Trophoblast cell (in vitro differentiated cells and primary cell): Measurements from ENCODE around the gene ANO2.

Source experiments
- DNase-seq, 2 donors: peaks; one replicate each; pipeline ENCODE4 v3.0.0-alpha.2; 2016
- H2AFZ ChIP-seq: 2 replicates; pipeline ENCODE4 v1.6.1; 2013; ENCODE audit warnings: low read length, moderate library complexity, mild to moderate bottlenecking; ENCODE audit not compliant: insufficient read depth, poor library complexity
- H2AK5ac ChIP-seq: 2 replicates; pipeline ENCODE4 v1.6.1; 2013; ENCODE audit warnings: mild to moderate bottlenecking, low read length
- H2BK120ac ChIP-seq: 2 replicates; pipeline ENCODE4 v1.6.1; 2013; ENCODE audit warnings: low read length, mild to moderate bottlenecking, moderate library complexity; ENCODE audit not compliant: insufficient read depth, poor library complexity
- H2BK12ac ChIP-seq: 2 replicates; pipeline ENCODE4 v1.6.1; 2013; ENCODE audit warnings: mild to moderate bottlenecking, low read length, moderate library complexity
- H2BK5ac ChIP-seq: 2 replicates; pipeline ENCODE4 v1.6.1; 2013; ENCODE audit warnings: low read length, low read depth, moderate library complexity, mild to moderate bottlenecking; ENCODE audit not compliant: poor library complexity
- H3K14ac ChIP-seq: 2 replicates; pipeline ENCODE4 v1.6.1; 2013; ENCODE audit warnings: mild to moderate bottlenecking, low read length
- H3K18ac ChIP-seq: 2 replicates; pipeline ENCODE4 v1.6.1; 2013; ENCODE audit warnings: mild to moderate bottlenecking, low read length
- H3K23ac ChIP-seq: 2 replicates; pipeline ENCODE4 v1.6.1; 2013; ENCODE audit warnings: low read length
- H3K27ac ChIP-seq: 2 replicates; pipeline ENCODE4 v1.5.1; 2013; ENCODE audit warnings: low read depth, mild to moderate bottlenecking, inconsistent platforms, low read length, moderate library complexity
- H3K27me3 ChIP-seq: 2 replicates; pipeline ENCODE4 v1.6.1; 2013; ENCODE audit warnings: inconsistent platforms, mild to moderate bottlenecking, low read length, moderate library complexity; ENCODE audit not compliant: insufficient read depth
- H3K36me3 ChIP-seq, 2 experiments: 1 replicate in 1 of 2; 2 replicates in 1 of 2; pipeline ENCODE4 v1.6.1; 2013; ENCODE audit warnings: low read length in 2 of 2, mild to moderate bottlenecking in 2 of 2, moderate library complexity in 1 of 2; ENCODE audit not compliant: insufficient read depth in 2 of 2, control insufficient read depth in 1 of 2
- H3K4ac ChIP-seq: 2 replicates; pipeline ENCODE4 v1.6.1; 2013; ENCODE audit warnings: low read depth, mild to moderate bottlenecking, low read length, moderate library complexity
- H3K4me1 ChIP-seq, 2 experiments: 1 replicate in 1 of 2; 2 replicates in 1 of 2; pipeline ENCODE4 v1.6.1; 2013; ENCODE audit warnings: low read length in 2 of 2, mild to moderate bottlenecking in 2 of 2, moderate library complexity in 1 of 2; ENCODE audit not compliant: insufficient read depth in 2 of 2, control insufficient read depth in 1 of 2
- H3K4me2 ChIP-seq: 2 replicates; pipeline ENCODE4 v1.6.1; 2013; ENCODE audit warnings: inconsistent platforms, mild to moderate bottlenecking, low read length, moderate library complexity
- H3K4me3 ChIP-seq: 2 replicates; pipeline ENCODE4 v1.5.1; 2013; ENCODE audit warnings: mild to moderate bottlenecking, low read depth, low read length, inconsistent platforms
- H3K79me1 ChIP-seq: one replicate; pipeline ENCODE4 v1.6.1; 2013; ENCODE audit warnings: low read length
- H3K79me2 ChIP-seq: 2 replicates; pipeline ENCODE4 v1.6.1; 2013; ENCODE audit warnings: low read length, mild to moderate bottlenecking; ENCODE audit not compliant: control insufficient read depth, insufficient read depth, poor library complexity
- H3K9ac ChIP-seq: 2 replicates; pipeline ENCODE4 v1.6.1; 2013; ENCODE audit warnings: mild to moderate bottlenecking, low read length
- H3K9me3 ChIP-seq: 2 replicates; pipeline ENCODE4 v1.6.1; 2013; ENCODE audit warnings: low read depth, mild to moderate bottlenecking, control low read depth, inconsistent platforms, low read length; ENCODE audit not compliant: insufficient read depth
- H4K12ac ChIP-seq: 2 replicates; pipeline ENCODE4 v1.6.1; 2013; ENCODE audit warnings: low read depth, mild to moderate bottlenecking, low read length, moderate library complexity
- H4K8ac ChIP-seq: 2 replicates; pipeline ENCODE4 v1.6.1; 2013; ENCODE audit warnings: low read depth, mild to moderate bottlenecking, low read length, moderate library complexity
- H4K91ac ChIP-seq: one replicate; pipeline ENCODE4 v1.6.1; 2013; ENCODE audit warnings: low read depth, mild to moderate bottlenecking, low read length, moderate library complexity
- WGBS: extraction: QIAGEN DNeasy Blood & Tissue Kit; methylation state at CpG from one replicate; pipeline ENCODE4 v1.1.7; 2013; ENCODE audit warnings: missing lambda C conversion rate; ENCODE audit not compliant: insufficient read length, insufficient coverage; ENCODE audit errors: extremely low coverage; 5-methylcytosine and 5-hydroxymethylcytosine counted together

ANO2 gene

DNA sequence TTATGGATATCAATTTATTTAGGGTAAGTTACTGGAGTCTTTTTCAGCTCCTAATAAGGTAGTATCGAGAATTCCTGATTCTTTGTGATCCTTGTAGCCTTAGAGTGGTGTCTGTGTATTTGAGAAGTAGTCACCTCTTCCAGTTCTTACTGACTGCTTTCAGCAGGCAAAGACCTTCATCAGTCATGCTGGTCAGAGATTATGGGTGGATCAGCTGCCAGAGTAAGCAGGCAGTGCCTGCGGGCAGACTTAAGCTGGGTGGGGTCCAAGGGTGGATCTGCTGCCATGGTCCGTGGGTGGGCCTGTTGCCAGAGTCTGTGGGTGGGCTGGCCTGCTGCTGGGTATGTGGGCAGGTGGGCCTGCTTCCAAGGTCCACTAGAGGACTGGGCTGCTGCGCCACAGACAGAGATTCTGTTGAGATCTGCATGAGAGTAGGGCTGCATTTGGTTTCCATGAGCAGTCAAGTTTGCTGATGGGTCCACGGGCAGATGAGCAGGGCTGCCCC is 188.7 kb downstream of the ANO2 start:
- H4K8ac ChIP-seq = no peak overlapping the region
- no peak overlapping the region for H4K12ac ChIP-seq
- no peaks in the 10 kb centered on the region for H3K9me3 ChIP-seq
- H3K4me2 ChIP-seq = no peak overlapping the region
- DNase-seq = no peak
- H3K79me2 ChIP-seq = no peaks in the 10 kb centered on the region
- no peak overlapping the region for H2AFZ ChIP-seq
- whole genome bisulfite sequencing = no CpG with 5 or more reads among the region's 5 CpGs
- no peak overlapping the region for H2AK5ac ChIP-seq
- H2BK12ac ChIP-seq = no peak overlapping the region
- no peak overlapping the region for H3K14ac ChIP-seq
- H3K4me1 ChIP-seq = no peaks in the 10 kb centered on the region
- H3K4ac ChIP-seq = no peak overlapping the region
- H3K27ac ChIP-seq = no peak overlapping the region
- no peak overlapping the region for H4K91ac ChIP-seq
- H2BK120ac ChIP-seq = no peak overlapping the region
- H3K27me3 ChIP-seq = no peaks in the 10 kb centered on the region
- H3K4me3 ChIP-seq = no peak overlapping the region
- no peaks in the 10 kb centered on the region for H3K36me3 ChIP-seq
- no peak overlapping the region for H3K18ac ChIP-seq
- no peak overlapping the region for H3K23ac ChIP-seq
- no peak overlapping the region for H2BK5ac ChIP-seq
- no peaks in the 10 kb centered on the region for H3K79me1 ChIP-seq
- no peak overlapping the region for H3K9ac ChIP-seq

DNA sequence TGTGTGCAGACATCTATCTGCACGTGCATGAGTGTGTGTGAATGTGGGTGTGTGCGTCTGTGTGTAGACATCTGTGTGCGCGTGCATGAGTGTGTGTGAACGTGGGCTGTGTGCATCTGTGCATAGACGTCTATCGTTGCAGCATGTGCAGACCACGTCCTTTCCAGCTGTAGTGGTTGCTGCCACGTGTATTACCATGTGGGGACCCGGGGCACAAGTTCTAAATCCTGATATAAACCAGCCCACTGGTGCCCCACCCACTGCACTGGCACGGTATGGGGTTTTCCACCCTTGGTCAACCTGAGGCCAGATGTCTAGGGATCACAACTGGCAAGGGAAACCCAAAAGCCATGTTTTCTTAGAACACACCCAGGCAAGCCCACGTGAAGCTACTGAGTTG is 197.0 kb downstream of the ANO2 start:
- Histone ChIP-seq H3K4ac (no peak overlapping the region), H2AK5ac (no peak overlapping the region), H3K79me1 (no peaks in the 10 kb centered on the region), H3K4me3 (no peak overlapping the region), H3K4me2 (no peak overlapping the region), H3K36me3 (no peaks in the 10 kb centered on the region), H3K23ac (no peak overlapping the region), H2BK12ac (no peak overlapping the region), H3K4me1 (no peaks in the 10 kb centered on the region), H4K8ac (no peak overlapping the region), H3K14ac (no peak overlapping the region), H3K27me3 (no peaks in the 10 kb centered on the region), H4K12ac (no peak overlapping the region), H3K79me2 (no peaks in the 10 kb centered on the region), H3K9me3 (peaks cover 2% of the 10 kb centered on the region), H2BK120ac (no peak overlapping the region), H2BK5ac (no peak overlapping the region), H3K27ac (no peak overlapping the region), H3K18ac (no peak overlapping the region), H3K9ac (no peak overlapping the region), H2AFZ (no peak overlapping the region), H4K91ac (no peak overlapping the region)
- WGBS = no CpG with 5 or more reads among the region's 12 CpGs
- DNase-seq = no peak

DNA sequence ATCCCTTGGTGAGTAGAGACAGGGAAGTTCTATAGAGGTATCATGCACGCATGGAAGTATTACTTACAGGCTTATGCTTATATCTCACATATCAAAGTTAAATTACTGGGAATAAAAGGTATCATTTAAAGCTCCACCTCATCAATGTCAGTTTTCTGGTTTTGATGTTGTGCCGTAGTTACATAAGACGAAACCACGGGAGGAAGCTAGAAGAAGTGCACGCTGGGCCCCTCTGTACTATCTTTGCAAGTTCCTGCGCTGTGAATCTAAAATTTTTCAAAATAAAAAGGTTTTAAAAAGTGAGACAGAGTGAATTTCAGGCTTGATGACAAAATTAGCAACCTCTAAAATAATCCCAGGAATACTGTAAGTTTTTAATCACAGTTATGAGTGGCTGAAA is 198.1 kb downstream of the ANO2 start:
- no peak overlapping the region for H3K4ac ChIP-seq
- H3K79me1 ChIP-seq = no peaks in the 10 kb centered on the region
- H3K4me2 ChIP-seq = no peak overlapping the region
- H4K91ac ChIP-seq = no peak overlapping the region
- no peak overlapping the region for H2BK5ac ChIP-seq
- H3K9me3 ChIP-seq = peaks cover 2% of the 10 kb centered on the region
- DNase-seq = no peak
- no peaks in the 10 kb centered on the region for H3K36me3 ChIP-seq
- H4K12ac ChIP-seq = no peak overlapping the region
- no peaks in the 10 kb centered on the region for H3K4me1 ChIP-seq
- no peak overlapping the region for H3K14ac ChIP-seq
- no peak overlapping the region for H2AFZ ChIP-seq
- H3K79me2 ChIP-seq = no peaks in the 10 kb centered on the region
- H3K27ac ChIP-seq = no peak overlapping the region
- H2AK5ac ChIP-seq = no peak overlapping the region
- H3K4me3 ChIP-seq = no peak overlapping the region
- no peak overlapping the region for H2BK120ac ChIP-seq
- no CpG with 5 or more reads among the region's 6 CpGs for WGBS
- no peak overlapping the region for H3K23ac ChIP-seq
- H3K18ac ChIP-seq = no peak overlapping the region
- no peak overlapping the region for H3K9ac ChIP-seq
- no peak overlapping the region for H2BK12ac ChIP-seq
- H3K27me3 ChIP-seq = no peaks in the 10 kb centered on the region
- H4K8ac ChIP-seq = no peak overlapping the region

DNA sequence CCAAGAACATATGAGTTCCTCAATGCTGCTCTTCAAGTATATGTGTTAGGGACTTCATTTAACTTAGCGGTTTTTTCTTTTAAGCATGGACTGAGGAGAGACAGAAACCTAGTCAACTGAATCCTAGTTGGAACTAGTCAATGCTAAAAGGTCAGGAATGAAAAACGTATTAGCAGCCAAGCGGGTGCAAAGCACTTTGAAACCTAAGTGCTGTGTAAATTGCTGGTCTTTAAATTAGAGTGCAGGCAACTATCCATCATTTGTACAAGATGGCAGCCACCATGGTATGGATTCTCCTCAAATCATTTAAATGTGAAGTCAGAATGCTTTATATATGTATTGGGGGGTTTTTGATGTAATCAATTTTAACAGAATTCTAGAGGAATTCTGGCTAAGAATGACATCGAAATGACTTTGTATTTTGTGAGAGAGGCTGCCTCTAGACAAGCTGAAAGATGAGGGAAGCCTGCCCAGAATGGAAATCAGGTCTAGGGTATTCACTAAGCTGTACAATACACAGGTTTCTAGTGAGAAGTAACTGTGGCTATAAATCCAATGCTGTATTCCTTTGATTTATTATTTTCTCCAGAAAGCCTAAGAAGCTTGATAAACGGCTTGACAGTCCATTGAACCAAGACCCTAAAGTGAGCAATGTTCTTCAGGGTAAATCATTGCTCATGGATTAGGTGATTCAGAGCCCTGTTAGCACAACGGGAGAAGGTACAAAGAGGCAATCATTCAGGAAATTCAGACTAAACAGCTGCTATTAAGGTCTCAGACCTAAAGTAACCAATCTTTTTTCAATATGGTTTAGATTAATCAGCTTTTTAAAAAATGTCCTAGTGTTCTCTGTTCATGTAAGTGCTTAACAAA is 198.8 kb downstream of the ANO2 start:
- Histone ChIP-seq H3K23ac (no peak overlapping the region), H3K4me2 (no peak overlapping the region), H4K12ac (no peak overlapping the region), H2BK12ac (no peak overlapping the region), H3K27me3 (no peaks in the 10 kb centered on the region), H2BK120ac (no peak overlapping the region), H2AK5ac (no peak overlapping the region), H3K4me1 (no peaks in the 10 kb centered on the region), H4K8ac (no peak overlapping the region), H3K27ac (no peak overlapping the region), H3K4me3 (no peak overlapping the region), H2AFZ (no peak overlapping the region), H2BK5ac (no peak overlapping the region), H3K4ac (no peak overlapping the region), H3K9ac (no peak overlapping the region), H3K36me3 (no peaks in the 10 kb centered on the region), H3K14ac (no peak overlapping the region), H3K9me3 (peaks cover 2% of the 10 kb centered on the region), H3K18ac (no peak overlapping the region), H3K79me2 (no peaks in the 10 kb centered on the region), H3K79me1 (no peaks in the 10 kb centered on the region), H4K91ac (no peak overlapping the region)
- WGBS = no CpG with 5 or more reads among the region's 6 CpGs
- no peak for DNase-seq
